ENCODE data around the gene PDE4A. TPM values are rescaled to one million over a fixed set of nuclear protein-coding genes. Genes with fewer than 3 reads are reported as not detected.
A peak's percentile ranks its signal among the peaks of the same experiment; 100 is the strongest.

The PDE4A gene
- total and polyA plus RNA-seq, 7 experiments from 2014 or later, result 0.47 to 51.8 (median 2.0) TPM

- H3K4me3 Mint-ChIP-seq, result peak within 1 kb of the TSS; percentile 39 to 88 (median 78)
- H3K9me3 ChIP-seq (ENCODE audit: control insufficient read depth in 2 of 3, low read length in 3 of 3), result no peaks in the 10 kb centered on the region
- H3K4me1 ChIP-seq (ENCODE audit: control insufficient read depth in 2 of 2, insufficient read depth in 2 of 2, low read length in 2 of 2), result peaks cover 11 to 41% of the 10 kb centered on the region in 2 donors
- peaks cover 18 to 43% (median 30%) of the 10 kb centered on the region in 7 donors for H3K4me1 Mint-ChIP-seq
- peaks cover 0 to 17% of the 10 kb centered on the region in 2 donors for H3K27me3 ChIP-seq (ENCODE audit: control insufficient read depth in 2 of 2, insufficient read depth in 2 of 2, low read length in 2 of 2)
- peak within 1 kb of the TSS in 3 of 9 donors; percentile 31 to 63 (median 46) for H3K27ac Mint-ChIP-seq
- no peaks in the 10 kb centered on the region for H3K36me3 ChIP-seq (ENCODE audit: control insufficient read depth in 2 of 3, insufficient read depth in 3 of 3, low read length in 3 of 3)
- intact Hi-C loops (cut with micrococcal nuclease), result no loop called here
- H3K27me3 Mint-ChIP-seq, result peaks cover 49 to 67% (median 53%) of the 10 kb centered on the region in 5 donors
- peak within 1 kb of the TSS; percentile 43 for H3K4me3 ChIP-seq (ENCODE audit: low read length)
- ChIA-PET POLR2A (interaction anchor here (1.8 kb wide), 1 partner anchor 49 kb away, joined by 4 read pairs; the partner anchor contains the start of gene KRI1), CTCF (no interaction called here)
- H3K9me3 Mint-ChIP-seq, result peaks cover 0 to 2% (median 0%) of the 10 kb centered on the region in 11 donors
- H3K36me3 Mint-ChIP-seq, result peaks cover 0 to 6% (median 1%) of the 10 kb centered on the region in 5 donors
- DNase-seq, result peak in 1 of 9 donors; percentile 33
- ATAC-seq, result peak; percentile 30
- H3K27ac ChIP-seq (ENCODE audit: low read depth, low read length), result no peak within 1 kb of the TSS
These were observed 97.0 kb downstream of the PDE4A start, which contains the start of gene S1PR5 for GRCh38 chr19:10517361-10517759. TSS of gene S1PR5 (minus strand) at chr19:10517447. CDS start at chr19:10515011, 2,436 bp downstream.

GRCh38 chr19:10517760-10518443 lies 97.6 kb downstream of the PDE4A start:
- intact Hi-C loops (cut with micrococcal nuclease), result no loop called here
- Histone ChIP-seq H3K9me3 (ENCODE audit: control insufficient read depth in 2 of 3, low read length in 3 of 3) (no peaks in the 10 kb centered on the region), H3K4me3 (ENCODE audit: low read length) (peak overlapping the region; percentile 43), H3K27me3 (ENCODE audit: control insufficient read depth in 2 of 2, insufficient read depth in 2 of 2, low read length in 2 of 2) (peaks cover 0 to 17% of the 10 kb centered on the region in 2 donors), H3K36me3 (ENCODE audit: control insufficient read depth in 2 of 3, insufficient read depth in 3 of 3, low read length in 3 of 3) (no peaks in the 10 kb centered on the region), H3K27ac (ENCODE audit: low read depth, low read length) (no peak overlapping the region), H3K4me1 (ENCODE audit: control insufficient read depth in 2 of 2, insufficient read depth in 2 of 2, low read length in 2 of 2) (peaks cover 11 to 43% of the 10 kb centered on the region in 2 donors)
- ATAC-seq, result peak; percentile 44
- Mint-ChIP-seq H3K4me3 (peak overlapping the region; percentile 39 to 88 (median 78)), H3K27ac (peak overlapping the region in 1 of 9 donors; percentile 63), H3K9me3 (peaks cover 0 to 2% (median 0%) of the 10 kb centered on the region in 11 donors), H3K27me3 (peaks cover 45 to 66% (median 51%) of the 10 kb centered on the region in 5 donors), H3K36me3 (peaks cover 0 to 6% (median 1%) of the 10 kb centered on the region in 5 donors), H3K4me1 (peaks cover 18 to 42% (median 30%) of the 10 kb centered on the region in 7 donors)
- CTCF ChIA-PET, result no interaction called here
- DNase-seq, result peak in 2 of 9 donors; percentile 20 to 37
- POLR2A ChIA-PET, result interaction anchor here (1.8 kb wide), 1 partner anchor 48 kb away, joined by 4 read pairs; the partner anchor contains the start of gene KRI1

DNA sequence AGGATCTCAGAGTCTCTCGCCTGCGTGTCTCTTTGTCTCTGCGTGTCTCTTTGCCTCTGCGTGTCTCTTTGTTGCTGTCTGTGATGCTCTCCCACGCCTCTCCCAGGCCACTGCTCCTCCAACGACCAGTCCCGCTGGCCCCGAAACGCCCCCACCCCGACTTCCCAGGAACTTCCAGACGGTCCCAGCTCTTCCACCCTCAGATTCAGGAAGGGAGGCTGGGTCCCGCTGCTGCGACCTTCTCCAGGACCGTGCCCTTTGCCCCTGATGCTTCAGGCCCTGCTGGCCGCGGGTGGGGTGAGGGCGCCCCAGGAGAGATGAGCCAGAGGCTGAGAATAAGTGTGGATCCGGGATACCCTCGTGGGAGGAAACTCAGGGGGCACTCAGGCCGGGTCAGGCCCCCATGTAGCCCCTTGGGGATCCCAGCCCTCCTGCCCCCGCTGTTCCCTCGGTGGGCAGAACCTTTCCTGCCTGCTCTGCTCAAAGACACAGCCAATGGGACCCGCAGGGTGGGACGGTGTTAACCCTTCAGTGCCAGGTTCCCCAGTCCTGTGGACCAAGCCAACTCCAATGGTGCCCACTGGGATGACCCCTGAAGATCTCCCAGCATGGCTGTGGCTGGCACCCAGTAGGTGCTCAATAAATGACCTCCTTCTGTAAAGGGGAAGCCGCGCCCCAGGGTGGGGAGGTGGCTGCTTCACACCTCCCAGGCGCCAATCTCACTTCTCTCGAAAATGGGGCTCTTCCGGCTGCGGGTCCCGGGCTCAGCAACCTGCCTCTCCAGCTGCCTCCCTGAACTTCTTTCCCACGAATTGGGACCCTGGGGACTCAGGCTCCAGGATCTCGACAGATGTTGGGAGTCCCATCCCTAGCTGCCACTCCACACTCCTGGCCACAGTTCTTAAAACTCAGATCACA lies 98.4 kb downstream of the PDE4A start:
- peaks cover 0 to 1% (median 0%) of the 10 kb centered on the region in 5 donors for H3K36me3 Mint-ChIP-seq
- Histone ChIP-seq H3K27me3 (ENCODE audit: control insufficient read depth in 2 of 2, insufficient read depth in 2 of 2, low read length in 2 of 2) (peaks cover 0 to 17% of the 10 kb centered on the region in 2 donors), H3K4me3 (ENCODE audit: low read length) (no peak overlapping the region), H3K9me3 (ENCODE audit: control insufficient read depth in 2 of 3, low read length in 3 of 3) (no peaks in the 10 kb centered on the region), H3K4me1 (ENCODE audit: control insufficient read depth in 2 of 2, insufficient read depth in 2 of 2, low read length in 2 of 2) (peaks cover 11 to 40% of the 10 kb centered on the region in 2 donors), H3K36me3 (ENCODE audit: control insufficient read depth in 2 of 3, insufficient read depth in 3 of 3, low read length in 3 of 3) (no peaks in the 10 kb centered on the region), H3K27ac (ENCODE audit: low read depth, low read length) (no peak overlapping the region)
- peaks cover 15 to 35% (median 27%) of the 10 kb centered on the region in 7 donors for H3K4me1 Mint-ChIP-seq
- POLR2A ChIA-PET, result interaction anchor here (1.8 kb wide), 1 partner anchor 47 kb away, joined by 4 read pairs; the partner anchor contains the start of gene KRI1
- peak overlapping the region; percentile 39 to 88 (median 78) for H3K4me3 Mint-ChIP-seq
- H3K9me3 Mint-ChIP-seq, result peaks cover 0 to 2% (median 0%) of the 10 kb centered on the region in 11 donors
- ATAC-seq, result no peak
- no peak for DNase-seq
- intact Hi-C loops (cut with micrococcal nuclease), result no loop called here
- H3K27ac Mint-ChIP-seq, result peak overlapping the region in 3 of 9 donors; percentile 33 to 63 (median 50)
- H3K27me3 Mint-ChIP-seq, result peaks cover 37 to 60% (median 43%) of the 10 kb centered on the region in 5 donors
- CTCF ChIA-PET, result no interaction called here

Small RNA genes within 50 kb of the gene (microRNA-seq; reads per million reads assigned to microRNA genes)
- gene MIR1181 (ENCODE audit: borderline microRNAs expressed), result not detected

Other genes starting within 250 kb of the PDE4A start
- 100 to 1,000 TPM; 175 to 334 (median 194) TPM for gene DNMT1, start 225.6 kb upstream of the PDE4A start, total RNA-seq
- 100 to 1,000 TPM; 113 to 153 TPM for gene DNMT1, start 225.6 kb upstream of the PDE4A start, polyA plus RNA-seq
- 1 to 10 TPM; 3.4 to 6.8 (median 5.2) TPM for gene S1PR2, start 189.2 kb upstream of the PDE4A start, total RNA-seq
- gene S1PR2, start 189.2 kb upstream of the PDE4A start, polyA plus RNA-seq, result under 1 TPM; 0.64 to 0.81 TPM
- gene MRPL4, start 168.3 kb upstream of the PDE4A start, total RNA-seq, result 10 to 100 TPM; 36.8 to 70.5 (median 43.0) TPM
- 10 to 100 TPM; 24.9 to 34.1 TPM for gene MRPL4, start 168.3 kb upstream of the PDE4A start, polyA plus RNA-seq
- gene ICAM1, start 149.4 kb upstream of the PDE4A start, total RNA-seq, result 10 to 100 TPM in 3 of 5 experiments, 1 to 10 TPM in 2; 3.6 to 47.2 (median 16.3) TPM
- 1 to 10 TPM; 1.2 to 3.9 TPM for gene ICAM1, start 149.4 kb upstream of the PDE4A start, polyA plus RNA-seq
- 1 to 10 TPM in 3 of 5 experiments, under 1 TPM in 2; 0.40 to 3.7 (median 1.2) TPM for gene ICAM4, start 133.6 kb upstream of the PDE4A start, total RNA-seq
- under 1 TPM; 0.52 to 0.55 TPM for gene ICAM4, start 133.6 kb upstream of the PDE4A start, polyA plus RNA-seq
- 1 to 10 TPM in 1 of 5 experiments, under 1 TPM in 2, not detected in 2; 0.46 to 2.4 (median 0.48) TPM for gene ICAM5, start 130.6 kb upstream of the PDE4A start, total RNA-seq
- not detected for gene ICAM5, start 130.6 kb upstream of the PDE4A start, polyA plus RNA-seq
- 10 to 100 TPM in 1 of 5 experiments, 1 to 10 TPM in 4; 1.2 to 11.4 (median 6.2) TPM for gene ZGLP1, start 110.7 kb upstream of the PDE4A start, total RNA-seq
- gene ZGLP1, start 110.7 kb upstream of the PDE4A start, polyA plus RNA-seq, result under 1 TPM in 1 of 2 donors, not detected in 1; 0.22 TPM
- 10 to 100 TPM in 2 of 5 experiments, 1 to 10 TPM in 3; 5.7 to 10.5 (median 9.3) TPM for gene FDX2, start 104.5 kb upstream of the PDE4A start, total RNA-seq
- 10 to 100 TPM; 18.3 to 19.4 TPM for gene FDX2, start 104.5 kb upstream of the PDE4A start, polyA plus RNA-seq
- 10 to 100 TPM; 43.2 to 81.1 (median 50.2) TPM for gene RAVER1, start 87.0 kb upstream of the PDE4A start, total RNA-seq
- 10 to 100 TPM; 15.6 to 31.9 TPM for gene RAVER1, start 87.0 kb upstream of the PDE4A start, polyA plus RNA-seq
- gene ICAM3, start 80.9 kb upstream of the PDE4A start, total RNA-seq, result 100 to 1,000 TPM; 165 to 202 (median 189) TPM
- gene ICAM3, start 80.9 kb upstream of the PDE4A start, polyA plus RNA-seq, result 100 to 1,000 TPM; 229 to 244 TPM
- gene TYK2, start 40.0 kb upstream of the PDE4A start, total RNA-seq, result 100 to 1,000 TPM; 224 to 346 (median 284) TPM
- gene TYK2, start 40.0 kb upstream of the PDE4A start, polyA plus RNA-seq, result 10 to 100 TPM; 45.4 to 55.6 TPM
- gene CDC37, start 17.0 kb upstream of the PDE4A start, total RNA-seq, result 100 to 1,000 TPM; 169 to 229 (median 180) TPM
- gene CDC37, start 17.0 kb upstream of the PDE4A start, polyA plus RNA-seq, result 10 to 100 TPM; 62.8 to 99.2 TPM
- gene KEAP1, start 82.8 kb downstream of the PDE4A start, total RNA-seq, result 10 to 100 TPM; 12.9 to 83.6 (median 31.4) TPM
- gene KEAP1, start 82.8 kb downstream of the PDE4A start, polyA plus RNA-seq, result 10 to 100 TPM; 21.9 to 37.7 TPM
- 10 to 100 TPM in 1 of 5 experiments, 1 to 10 TPM in 1, under 1 TPM in 2, not detected in 1; 0.51 to 22.0 (median 3.5) TPM for gene S1PR5, start 96.9 kb downstream of the PDE4A start, total RNA-seq
- gene S1PR5, start 96.9 kb downstream of the PDE4A start, polyA plus RNA-seq, result under 1 TPM; 0.53 to 0.55 TPM
- gene ATG4D, start 123.4 kb downstream of the PDE4A start, total RNA-seq, result 10 to 100 TPM; 41.7 to 70.3 (median 56.7) TPM
- gene ATG4D, start 123.4 kb downstream of the PDE4A start, polyA plus RNA-seq, result 10 to 100 TPM; 12.9 to 21.8 TPM
- gene KRI1, start 145.5 kb downstream of the PDE4A start, total RNA-seq, result 10 to 100 TPM; 48.4 to 84.1 (median 60.4) TPM
- gene KRI1, start 145.5 kb downstream of the PDE4A start, polyA plus RNA-seq, result 10 to 100 TPM; 13.7 to 47.6 TPM
- gene CDKN2D, start 148.4 kb downstream of the PDE4A start, total RNA-seq, result 10 to 100 TPM; 20.5 to 73.9 (median 47.5) TPM
- gene CDKN2D, start 148.4 kb downstream of the PDE4A start, polyA plus RNA-seq, result 100 to 1,000 TPM in 1 of 2 donors, 10 to 100 TPM in 1; 72.9 to 102 TPM
- gene AP1M2, start 166.8 kb downstream of the PDE4A start, total RNA-seq, result not detected
- gene AP1M2, start 166.8 kb downstream of the PDE4A start, polyA plus RNA-seq, result not detected
- gene SLC44A2, start 205.0 kb downstream of the PDE4A start, total RNA-seq, result 100 to 1,000 TPM; 148 to 272 (median 194) TPM
- 100 to 1,000 TPM; 216 to 375 TPM for gene SLC44A2, start 205.0 kb downstream of the PDE4A start, polyA plus RNA-seq
- 100 to 1,000 TPM; 346 to 515 (median 368) TPM for gene ILF3, start 233.8 kb downstream of the PDE4A start, total RNA-seq
- gene ILF3, start 233.8 kb downstream of the PDE4A start, polyA plus RNA-seq, result 10 to 100 TPM; 91.0 to 99.9 TPM